Effector memory CD4-positive, alpha-beta T cell (primary cell): ENCODE results near the gene CPT1C.

Experiments used
- DNase-seq, 3 donors: peaks; one replicate each; pipeline ENCODE4 v3.0.0-alpha.2; 2020
- H3K27ac ChIP-seq: 2 replicates; pipeline ENCODE4 v1.7.0; 2013; ENCODE audit warnings: mild to moderate bottlenecking, low read length, moderate library complexity; ENCODE audit not compliant: insufficient read depth, poor library complexity, severe bottlenecking
- H3K27me3 ChIP-seq: replicated peaks from 2 replicates; pipeline ENCODE4 v1.7.0; 2013; ENCODE audit warnings: mild to moderate bottlenecking, low read length; ENCODE audit not compliant: insufficient read depth, control insufficient read depth, poor library complexity, severe bottlenecking
- H3K36me3 ChIP-seq: 2 replicates; pipeline ENCODE4 v1.7.0; 2013; ENCODE audit warnings: mild to moderate bottlenecking, low read length, moderate library complexity; ENCODE audit not compliant: control insufficient read depth, insufficient read depth
- H3K4me1 ChIP-seq: 2 replicates; pipeline ENCODE4 v1.7.0; 2013; ENCODE audit warnings: low read length, mild to moderate bottlenecking; ENCODE audit not compliant: control insufficient read depth, insufficient read depth, poor library complexity, severe bottlenecking
- H3K4me3 ChIP-seq: 2 replicates; pipeline ENCODE4 v1.7.0; 2013; ENCODE audit warnings: low read length, low read depth, mild to moderate bottlenecking; ENCODE audit not compliant: insufficient read depth, poor library complexity, severe bottlenecking
- H3K9me3 ChIP-seq: 2 replicates; pipeline ENCODE4 v1.7.0; 2013; ENCODE audit warnings: mild to moderate bottlenecking, low read length, moderate library complexity; ENCODE audit not compliant: control insufficient read depth

CPT1C gene

GRCh38 chr19:49660338-49660961 lies 30.5 kb upstream of the CPT1C start:
- no peak overlapping the region for H3K4me3 ChIP-seq
- H3K4me1 ChIP-seq: peaks cover 20% of the 10 kb centered on the region
- peak overlapping the region; percentile 13 for H3K27ac ChIP-seq
- no peak for DNase-seq
- H3K36me3 ChIP-seq: peaks cover 73% of the 10 kb centered on the region
- H3K27me3 ChIP-seq: no peaks in the 10 kb centered on the region
- H3K9me3 ChIP-seq: no peaks in the 10 kb centered on the region

GRCh38 chr19:49662011-49662410 lies 28.9 kb upstream of the CPT1C start:
- no peak for DNase-seq
- Histone ChIP-seq H3K9me3 (no peaks in the 10 kb centered on the region), H3K4me1 (peaks cover 27% of the 10 kb centered on the region), H3K27ac (peak overlapping the region; percentile 85), H3K27me3 (no peaks in the 10 kb centered on the region), H3K36me3 (peaks cover 58% of the 10 kb centered on the region), H3K4me3 (no peak overlapping the region)

- no peaks in the 10 kb centered on the region for H3K9me3 ChIP-seq
- H3K36me3 ChIP-seq: peaks cover 46% of the 10 kb centered on the region
- H3K27me3 ChIP-seq: no peaks in the 10 kb centered on the region
- peaks cover 27% of the 10 kb centered on the region for H3K4me1 ChIP-seq
- H3K27ac ChIP-seq: peak overlapping the region; percentile 85
- DNase-seq: no peak
- peak overlapping the region; percentile 97 for H3K4me3 ChIP-seq
These were observed 27.7 kb upstream of the CPT1C start for GRCh38 chr19:49663224-49663623.

- H3K4me3 ChIP-seq: peak overlapping the region; percentile 97
- H3K27me3 ChIP-seq: no peaks in the 10 kb centered on the region
- no peaks in the 10 kb centered on the region for H3K9me3 ChIP-seq
- peak overlapping the region; percentile 85 for H3K27ac ChIP-seq
- DNase-seq: peak; percentile 85 to 87 (median 86)
- peaks cover 27% of the 10 kb centered on the region for H3K4me1 ChIP-seq
- peaks cover 34% of the 10 kb centered on the region for H3K36me3 ChIP-seq
These were observed 26.5 kb upstream of the CPT1C start for GRCh38 chr19:49664171-49665035.

- no peaks in the 10 kb centered on the region for H3K27me3 ChIP-seq
- peaks cover 31% of the 10 kb centered on the region for H3K36me3 ChIP-seq
- peak overlapping the region; percentile 97 for H3K4me3 ChIP-seq
- no peak for DNase-seq
- peaks cover 27% of the 10 kb centered on the region for H3K4me1 ChIP-seq
- H3K27ac ChIP-seq: peak overlapping the region; percentile 85
- H3K9me3 ChIP-seq: no peaks in the 10 kb centered on the region
These were observed 25.9 kb upstream of the CPT1C start for GRCh38 chr19:49665036-49665350.

- Histone ChIP-seq H3K4me3 (peak within 1 kb of the TSS; percentile 97), H3K4me1 (peaks cover 27% of the 10 kb centered on the region), H3K9me3 (no peaks in the 10 kb centered on the region), H3K27ac (peak within 1 kb of the TSS; percentile 85), H3K36me3 (peaks cover 25% of the 10 kb centered on the region), H3K27me3 (no peaks in the 10 kb centered on the region)
- DNase-seq: peak; percentile 97 to 99 (median 98)
These were observed 25.4 kb upstream of the CPT1C start, which contains the start of the genes BCL2L12 and IRF3 for GRCh38 chr19:49665351-49666119. Gene BCL2L12 (plus strand): TSS chr19:49665933. CDS start chr19:49666693, 760 bp downstream. Gene IRF3 (minus strand): TSS chr19:49665857. CDS start chr19:49664838, 1,019 bp downstream.

- Histone ChIP-seq H3K4me3 (peak overlapping the region; percentile 97), H3K4me1 (peaks cover 27% of the 10 kb centered on the region), H3K9me3 (no peaks in the 10 kb centered on the region), H3K27me3 (no peaks in the 10 kb centered on the region), H3K36me3 (peaks cover 22% of the 10 kb centered on the region), H3K27ac (peak overlapping the region; percentile 85)
- no peak for DNase-seq
These were observed 24.8 kb upstream of the CPT1C start for GRCh38 chr19:49666120-49666444.

- Histone ChIP-seq H3K27me3 (no peaks in the 10 kb centered on the region), H3K36me3 (peaks cover 8% of the 10 kb centered on the region), H3K27ac (no peak overlapping the region), H3K4me3 (no peak overlapping the region), H3K4me1 (peaks cover 30% of the 10 kb centered on the region), H3K9me3 (no peaks in the 10 kb centered on the region)
- DNase-seq: no peak
These were observed 23.4 kb upstream of the CPT1C start for GRCh38 chr19:49667473-49667872.

- Histone ChIP-seq H3K27me3 (no peaks in the 10 kb centered on the region), H3K4me3 (no peak overlapping the region), H3K4me1 (peaks cover 18% of the 10 kb centered on the region), H3K27ac (no peak overlapping the region), H3K36me3 (no peaks in the 10 kb centered on the region), H3K9me3 (no peaks in the 10 kb centered on the region)
- DNase-seq: no peak
These were observed 21.4 kb upstream of the CPT1C start for GRCh38 chr19:49669516-49669915.
